ENCODE results near the gene THEMIS. TPM values are rescaled to one million over a fixed set of nuclear protein-coding genes. Genes with fewer than 3 reads are reported as not detected.

The THEMIS gene
- 10 to 100 TPM; 10.6 to 17.8 (median 14.4) TPM for total RNA-seq
- polyA plus RNA-seq, result 1 to 10 TPM in 2 of 3 donors, under 1 TPM in 1; 0.80 to 1.9 (median 1.5) TPM
- long read RNA-seq, donor 1, result 0 reads
- long read RNA-seq, donor 2, result 0 reads

- 48 to 73% (median 62%) methylated on average over 2 of the region's 2 CpGs for WGBS, 5 donors
- intact Hi-C loops (cut with DNase I; ENCODE audit: low total_unique reads), result no loop called here
- peak; percentile 47 for DNase-seq
- TF ChIP-seq POLR2AphosphoS5 (IDR thresholded peaks at IDR 0.05), result peak in 1 of 3 donors; percentile 46
- TF ChIP-seq POLR2A (IDR thresholded peaks at IDR 0.05), result no peak
- Histone ChIP-seq H3K9me3 (peaks cover 0 to 15% (median 2%) of the 10 kb centered on the region in 8 donors), H3K36me3 (no peaks in the 10 kb centered on the region), H3K27me3 (replicated peaks in 1 of 7) (no peaks in the 10 kb centered on the region), H3K27ac (peak within 1 kb of the TSS in 6 of 8 donors; percentile 3 to 73 (median 58)), H3K4me1 (no peaks in the 10 kb centered on the region), H3K4me3 (peak within 1 kb of the TSS in 7 of 8 donors; percentile 6 to 61 (median 24))
Measured at GRCh38 chr6:127900935-127901334, at the start of gene THEMIS. TSS of gene THEMIS (minus strand) at chr6:127901058. CDS start at chr6:127900932, 126 bp downstream.

- Histone ChIP-seq H3K4me1 (peaks cover 0 to 19% (median 5%) of the 10 kb centered on the region in 6 donors), H3K9me3 (peaks cover 0 to 12% (median 0%) of the 10 kb centered on the region in 8 donors), H3K36me3 (no peaks in the 10 kb centered on the region), H3K27me3 (replicated peaks in 1 of 7) (no peaks in the 10 kb centered on the region), H3K4me3 (no peak overlapping the region), H3K27ac (no peak overlapping the region)
- intact Hi-C loops (cut with DNase I; ENCODE audit: low total_unique reads), result no loop called here
- 89 to 96% (median 91%) methylated on average over 3 of the region's 3 CpGs for WGBS, 5 donors
- DNase-seq, result no peak
- TF ChIP-seq CTCF (IDR thresholded peaks at IDR 0.05 in 8 of 11, conservative IDR thresholded peaks at IDR 0.05 in 3 of 11) (no peak), POLR2AphosphoS5 (IDR thresholded peaks at IDR 0.05) (no peak), POLR2A (IDR thresholded peaks at IDR 0.05) (no peak)
Measured at GRCh38 chr6:127949251-127949650, 48.4 kb upstream of the THEMIS start.

- Histone ChIP-seq H3K27ac (no peak overlapping the region), H3K9me3 (peaks cover 0 to 12% (median 0%) of the 10 kb centered on the region in 8 donors), H3K36me3 (no peaks in the 10 kb centered on the region), H3K4me3 (no peak overlapping the region), H3K27me3 (replicated peaks in 1 of 7) (no peaks in the 10 kb centered on the region), H3K4me1 (peaks cover 0 to 10% (median 5%) of the 10 kb centered on the region in 6 donors)
- intact Hi-C loops (cut with DNase I; ENCODE audit: low total_unique reads), result no loop called here
- DNase-seq, result no peak
- WGBS, 5 donors, result 92 to 99% (median 97%) methylated on average over 2 of the region's 2 CpGs
- TF ChIP-seq CTCF (IDR thresholded peaks at IDR 0.05 in 8 of 11, conservative IDR thresholded peaks at IDR 0.05 in 3 of 11) (no peak), POLR2AphosphoS5 (IDR thresholded peaks at IDR 0.05) (no peak), POLR2A (IDR thresholded peaks at IDR 0.05) (no peak)
Measured at GRCh38 chr6:127946388-127946787, 45.5 kb upstream of the THEMIS start.

GRCh38 chr6:127945434-127946097 lies 44.7 kb upstream of the THEMIS start:
- 85 to 93% (median 86%) methylated on average over 3 of the region's 3 CpGs for WGBS, 5 donors

More at GRCh38 chr6:127945434-127946097, 44.7 kb upstream of the THEMIS start:
- no peak overlapping the region for H3K27ac ChIP-seq
- DNase-seq, result no peak
- H3K4me1 ChIP-seq, result peaks cover 0 to 4% (median 2%) of the 10 kb centered on the region in 6 donors
- H3K36me3 ChIP-seq, result no peaks in the 10 kb centered on the region
- no peak for TF ChIP-seq POLR2A (IDR thresholded peaks at IDR 0.05)
- no peak for TF ChIP-seq POLR2AphosphoS5 (IDR thresholded peaks at IDR 0.05)
- no peak for TF ChIP-seq CTCF (IDR thresholded peaks at IDR 0.05 in 8 of 11, conservative IDR thresholded peaks at IDR 0.05 in 3 of 11)
- no peak overlapping the region for H3K4me3 ChIP-seq
- intact Hi-C loops (cut with DNase I; ENCODE audit: low total_unique reads), result no loop called here
- peaks cover 0 to 12% (median 0%) of the 10 kb centered on the region in 8 donors for H3K9me3 ChIP-seq
- no peaks in the 10 kb centered on the region for H3K27me3 ChIP-seq (replicated peaks in 1 of 7)

Data from spleen (tissue), 13 donors.